GM12801 (cell line): ENCODE measurements around the gene BRINP2.

ENCODE experiments used
- CTCF ChIP-seq: IDR thresholded peaks from one replicate; pipeline ENCODE4 v1.5.1; 2011; ENCODE audit warnings: control low read depth; ENCODE audit not compliant: insufficient read length; ENCODE audit errors: extremely low read depth

The BRINP2 gene

GRCh38 chr1:177310326-177310725, 139.6 kb downstream of the BRINP2 start:
- no peak for TF ChIP-seq CTCF

DNA sequence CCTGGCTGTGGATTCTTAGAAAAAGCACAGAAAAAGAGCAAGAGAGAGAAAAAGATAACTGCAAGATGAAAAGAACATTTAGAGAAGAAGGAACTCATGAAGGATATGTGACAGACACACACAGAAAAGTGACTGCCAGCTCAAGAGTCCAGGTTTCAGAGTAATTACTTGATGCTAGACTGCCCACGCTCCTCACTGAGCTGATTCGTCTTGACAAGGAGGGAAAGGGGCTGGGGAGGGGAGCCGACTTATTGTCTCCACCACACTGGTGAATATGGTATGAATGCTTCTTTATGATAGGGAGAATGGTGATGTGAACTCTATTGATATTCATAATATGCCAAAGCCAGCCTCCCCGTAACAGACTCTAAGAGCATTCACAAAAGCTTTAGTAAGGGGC, 140.4 kb downstream of the BRINP2 start:
- TF ChIP-seq CTCF = no peak

GRCh38 chr1:177311586-177311985, 140.8 kb downstream of the BRINP2 start:
- TF ChIP-seq CTCF = no peak

- no peak for TF ChIP-seq CTCF
Observed at GRCh38 chr1:177315261-177315660, 144.5 kb downstream of the BRINP2 start.

- no peak for TF ChIP-seq CTCF
Observed at GRCh38 chr1:177315761-177316160, 145.0 kb downstream of the BRINP2 start.

DNA sequence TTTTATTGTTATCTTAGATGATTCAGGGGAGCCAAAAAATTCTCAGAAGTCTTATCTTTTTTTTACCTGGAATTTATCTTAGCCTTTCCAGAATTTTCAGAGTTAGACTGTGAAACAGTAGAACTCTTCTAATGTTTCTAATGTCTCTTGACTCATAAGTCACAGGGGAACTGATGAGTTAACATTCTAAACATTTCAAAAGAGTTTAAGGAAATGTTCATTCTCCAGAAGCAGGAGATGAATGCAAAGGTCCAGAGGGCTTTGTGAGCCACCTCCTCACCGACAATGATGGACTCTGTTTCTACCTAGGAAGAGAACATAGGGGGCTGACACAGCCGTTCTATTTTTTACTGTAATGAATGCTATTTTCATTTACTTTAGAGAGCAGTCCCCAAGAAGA, 157.5 kb downstream of the BRINP2 start:
- no peak for TF ChIP-seq CTCF

- TF ChIP-seq CTCF = no peak
Observed at GRCh38 chr1:177329871-177330270, 159.1 kb downstream of the BRINP2 start.
